Limb (tissue), 2 donors: ENCODE results near the gene BATF3.

Source experiments
- DNase-seq, 2 donors: peaks; one replicate each; pipeline ENCODE4 v3.0.0-alpha.2; 2016; ENCODE audit errors: extremely low spot score in 2 of 2

BATF3 gene

GRCh38 chr1:212703991-212704564 is 4.4 kb upstream of the BATF3 start:
- DNase-seq: no peak

GRCh38 chr1:212702672-212703071 is 3.0 kb upstream of the BATF3 start:
- no peak for DNase-seq

- DNase-seq: no peak
Observed at GRCh38 chr1:212701910-212702309, 2.3 kb upstream of the BATF3 start.

GRCh38 chr1:212700892-212701819 is 1.5 kb upstream of the BATF3 start:
- DNase-seq: peak; percentile 45 to 56

- DNase-seq: peak in 1 of 2 donors; percentile 62
Observed at GRCh38 chr1:212700223-212700891, 717 bp upstream of the BATF3 start.

DNA sequence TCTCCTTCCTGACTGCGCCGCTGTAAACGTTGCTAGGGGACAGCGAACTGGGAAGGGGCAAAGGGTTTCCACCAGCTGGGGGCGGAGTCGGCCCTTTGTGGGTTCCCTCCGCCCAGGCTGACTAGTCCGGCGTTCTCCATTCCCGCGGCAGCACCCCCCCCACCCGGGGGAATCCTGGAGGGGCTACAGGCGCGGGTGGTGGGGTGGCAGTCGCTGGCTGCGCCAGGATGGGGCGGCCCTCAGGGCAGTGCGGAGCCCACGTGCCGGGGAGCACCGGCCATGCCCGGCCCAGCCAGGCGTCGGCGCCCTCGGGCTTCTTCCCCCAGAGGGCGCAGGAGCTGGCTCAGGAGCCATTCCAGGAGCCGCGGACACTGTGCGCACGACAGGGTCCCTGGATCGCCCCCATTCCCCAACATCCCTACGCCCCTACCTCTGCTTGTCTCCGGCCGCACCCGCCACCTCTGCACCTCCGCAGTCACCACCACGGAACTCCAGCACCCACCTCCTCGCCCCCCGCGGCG is 476 bp downstream of the BATF3 start:
- peak in 1 of 2 donors; percentile 65 for DNase-seq

- no peak for DNase-seq
Observed at GRCh38 chr1:212698467-212699103, 1.1 kb downstream of the BATF3 start.

DNA sequence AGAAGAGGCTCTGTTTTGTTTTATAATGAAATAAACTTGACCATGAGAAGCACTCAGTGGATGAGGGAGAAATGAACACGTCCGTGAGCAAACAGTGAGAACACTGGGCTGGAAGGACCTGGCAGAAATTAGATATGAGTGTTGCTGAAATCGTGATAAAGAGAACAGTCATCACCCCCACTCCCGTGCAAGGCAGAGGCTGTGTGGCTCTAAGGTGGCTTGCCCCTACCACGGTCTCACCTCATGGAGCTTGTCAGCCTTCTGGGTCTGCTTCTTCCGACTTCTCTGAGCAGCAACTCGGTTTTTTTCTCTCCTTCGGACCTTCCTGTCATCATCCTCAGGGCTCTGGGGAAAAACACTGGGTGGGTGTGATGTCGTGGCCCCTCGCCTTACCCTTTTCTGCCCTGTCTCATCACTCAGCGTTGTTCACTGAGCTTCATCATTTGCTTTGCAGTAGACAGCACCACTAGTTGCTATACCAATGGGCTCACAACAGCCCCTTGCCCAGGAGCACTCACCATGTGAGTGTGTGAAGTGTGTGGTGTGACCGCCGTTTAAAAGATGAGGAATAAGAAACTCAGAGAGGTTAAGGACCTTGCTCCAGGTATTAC is 2.8 kb downstream of the BATF3 start:
- DNase-seq: no peak

DNA sequence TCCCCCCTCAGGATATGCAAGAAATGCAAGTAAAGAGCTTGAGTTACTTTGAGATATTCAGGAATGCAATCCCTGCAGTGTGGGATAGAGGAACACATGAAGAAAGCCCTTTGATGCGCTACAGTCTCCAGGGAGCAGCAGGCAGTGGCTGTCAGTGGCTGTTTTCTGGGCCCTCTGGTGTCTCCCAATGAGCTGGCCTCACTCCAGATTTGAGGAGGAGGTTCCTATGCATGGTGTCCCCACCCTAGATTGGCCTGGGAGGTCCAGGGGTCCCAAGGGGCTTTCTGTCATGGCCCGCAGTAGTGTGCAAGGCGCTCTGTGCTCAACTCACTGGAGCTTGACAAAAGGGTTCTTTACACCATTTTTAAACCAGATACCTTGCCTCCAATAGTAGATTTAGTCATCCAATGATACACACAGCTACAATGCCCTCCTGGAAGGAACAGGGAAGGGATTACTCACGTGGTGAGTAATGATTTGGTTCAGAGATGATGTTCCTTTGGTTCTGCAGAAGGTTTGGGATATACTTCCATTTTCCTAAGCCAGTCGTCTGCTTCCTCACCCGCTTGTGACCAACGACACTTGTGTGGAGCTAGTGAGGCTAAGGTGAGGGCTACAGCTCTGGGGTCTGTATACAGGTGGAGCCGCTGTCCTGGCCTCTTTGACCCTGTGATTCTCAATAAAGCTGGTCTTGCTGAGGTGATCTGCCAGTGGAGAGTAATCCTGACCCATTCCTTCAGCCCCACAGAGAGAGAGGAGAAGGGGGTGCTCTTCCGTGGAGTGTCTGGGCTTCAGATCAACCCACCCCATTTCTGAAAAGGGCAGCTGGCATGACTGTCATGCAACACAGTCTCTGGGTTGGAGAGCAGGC is 6.6 kb downstream of the BATF3 start:
- no peak for DNase-seq

GRCh38 chr1:212691561-212692071 is 8.0 kb downstream of the BATF3 start:
- DNase-seq: no peak

DNA sequence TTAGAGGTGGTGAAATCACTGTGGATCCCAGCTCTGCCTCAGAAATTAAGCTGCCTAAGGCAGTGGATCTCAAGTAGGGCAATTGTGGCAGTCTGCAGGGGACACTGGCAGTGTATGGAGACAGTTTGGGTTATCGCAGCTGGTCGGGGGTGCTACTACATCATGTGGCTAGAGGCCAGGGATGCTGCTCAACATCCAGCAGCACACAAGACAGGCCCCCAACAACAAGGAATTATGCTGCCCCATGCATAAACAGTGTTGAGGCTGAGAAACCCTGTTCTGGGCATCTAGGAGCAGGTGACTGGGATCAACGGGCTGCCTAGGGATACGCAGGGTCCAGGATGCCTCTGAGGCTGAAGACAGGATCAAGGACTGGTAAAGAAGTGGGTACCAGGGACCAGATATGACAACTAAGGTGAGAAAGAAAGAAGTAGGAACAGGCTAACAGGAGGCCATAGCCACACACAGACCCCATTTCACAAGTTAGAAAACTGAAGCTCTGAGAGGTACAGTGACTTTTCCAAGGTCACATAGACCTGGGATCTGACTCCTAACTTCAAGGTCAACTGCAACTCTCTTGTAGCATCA is 8.7 kb downstream of the BATF3 start:
- DNase-seq: no peak

DNA sequence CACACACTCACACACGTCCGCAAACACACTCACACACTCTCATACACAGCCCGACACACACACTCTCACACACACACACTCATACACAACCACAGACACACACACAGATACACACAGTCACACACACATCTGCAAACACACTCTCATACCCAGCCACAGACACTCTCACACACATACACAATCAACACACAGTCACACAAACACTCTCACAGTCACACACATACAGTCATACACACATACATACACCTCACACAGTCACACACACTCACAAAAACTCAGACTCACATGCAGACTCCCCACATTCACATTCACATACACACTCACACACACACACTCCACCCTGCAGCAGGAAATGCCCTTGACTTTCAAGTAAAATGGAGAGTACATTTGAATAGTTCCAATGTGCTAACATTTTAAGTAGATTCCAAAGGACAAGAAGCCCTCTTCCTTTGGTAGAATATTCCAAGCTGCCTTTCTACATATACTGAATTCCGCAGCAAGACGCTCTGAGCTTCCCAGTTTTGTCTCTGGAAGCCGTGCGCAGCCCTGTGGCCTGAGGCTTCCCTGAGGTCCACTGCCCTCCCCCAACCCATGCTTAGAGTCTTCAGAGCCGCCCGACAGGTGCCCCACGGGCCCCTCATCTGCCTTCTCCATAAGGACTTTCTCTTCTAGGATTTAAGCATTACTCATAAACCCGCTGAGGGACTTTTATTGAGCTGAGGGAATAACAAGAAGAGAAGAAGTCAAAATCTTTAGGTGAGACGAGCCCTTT is 9.7 kb downstream of the BATF3 start:
- no peak for DNase-seq

- DNase-seq: no peak
Observed at GRCh38 chr1:212689196-212689725, 10.4 kb downstream of the BATF3 start.

GRCh38 chr1:212688341-212689047 is 11.1 kb downstream of the BATF3 start:
- DNase-seq: no peak

- DNase-seq: no peak
Observed at GRCh38 chr1:212687811-212688210, 11.8 kb downstream of the BATF3 start.

DNA sequence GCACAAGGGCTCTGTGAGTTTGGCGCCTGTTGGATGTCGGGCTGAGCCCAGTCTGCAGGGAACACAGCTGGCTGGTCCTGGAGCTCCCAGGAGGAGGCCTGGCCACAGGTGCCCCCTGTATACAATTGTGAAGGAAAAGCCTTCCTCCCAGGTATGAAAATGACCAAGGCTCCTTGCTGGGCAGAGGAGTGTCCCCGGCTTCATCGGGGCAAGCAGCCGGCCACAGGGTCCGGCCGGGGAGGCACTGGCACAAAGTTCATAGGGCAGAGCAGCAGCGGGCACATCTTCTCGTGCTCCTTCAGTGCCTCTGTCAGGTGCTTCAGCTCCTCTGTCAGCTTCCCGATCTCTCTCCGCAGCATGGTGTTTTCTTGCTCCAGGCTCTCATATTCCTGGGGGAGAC is 13.0 kb downstream of the BATF3 start:
- no peak for DNase-seq

- no peak for DNase-seq
Observed at GRCh38 chr1:212686069-212686468, 13.6 kb downstream of the BATF3 start.

DNA sequence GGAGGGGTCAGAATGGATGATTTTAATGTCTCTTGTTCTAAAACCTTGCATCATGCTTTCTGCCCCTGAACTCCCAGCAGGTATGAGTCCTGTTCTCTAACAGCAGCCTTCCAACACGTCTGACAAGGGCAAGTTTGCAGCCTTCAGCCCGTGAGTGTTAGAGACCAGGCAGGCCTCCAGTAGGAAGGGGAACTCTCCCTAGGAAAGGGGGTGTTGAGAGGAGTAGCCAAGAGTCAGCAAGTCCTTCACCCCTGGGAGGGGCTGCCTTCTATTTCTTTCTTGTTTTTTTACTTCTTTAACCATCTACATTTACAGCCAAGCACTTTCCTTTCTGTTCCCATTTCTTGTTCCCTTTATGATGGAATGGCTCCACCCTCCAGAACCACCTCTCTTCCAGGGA is 14.2 kb downstream of the BATF3 start:
- no peak for DNase-seq
